Astrocyte of the hippocampus (primary cell): Measurements from ENCODE around the gene TMEM239.
"Not testable (repeated sequence)": the region's sequence is repeated elsewhere in the genome, so short reads cannot be mapped to it uniquely, and the experiment has no call there.

Experiments
- DNase-seq: peaks from one replicate; pipeline ENCODE4 v3.0.0; 2011; ENCODE audit warnings: low read depth, low spot score

Gene TMEM239

GRCh38 chr20:2816030-2816582 lies at the start of gene TMEM239:
TMEM239 (plus strand) TSS chr20:2816364; CDS start chr20:2816555, 191 bp downstream.
- no peak for DNase-seq

DNA sequence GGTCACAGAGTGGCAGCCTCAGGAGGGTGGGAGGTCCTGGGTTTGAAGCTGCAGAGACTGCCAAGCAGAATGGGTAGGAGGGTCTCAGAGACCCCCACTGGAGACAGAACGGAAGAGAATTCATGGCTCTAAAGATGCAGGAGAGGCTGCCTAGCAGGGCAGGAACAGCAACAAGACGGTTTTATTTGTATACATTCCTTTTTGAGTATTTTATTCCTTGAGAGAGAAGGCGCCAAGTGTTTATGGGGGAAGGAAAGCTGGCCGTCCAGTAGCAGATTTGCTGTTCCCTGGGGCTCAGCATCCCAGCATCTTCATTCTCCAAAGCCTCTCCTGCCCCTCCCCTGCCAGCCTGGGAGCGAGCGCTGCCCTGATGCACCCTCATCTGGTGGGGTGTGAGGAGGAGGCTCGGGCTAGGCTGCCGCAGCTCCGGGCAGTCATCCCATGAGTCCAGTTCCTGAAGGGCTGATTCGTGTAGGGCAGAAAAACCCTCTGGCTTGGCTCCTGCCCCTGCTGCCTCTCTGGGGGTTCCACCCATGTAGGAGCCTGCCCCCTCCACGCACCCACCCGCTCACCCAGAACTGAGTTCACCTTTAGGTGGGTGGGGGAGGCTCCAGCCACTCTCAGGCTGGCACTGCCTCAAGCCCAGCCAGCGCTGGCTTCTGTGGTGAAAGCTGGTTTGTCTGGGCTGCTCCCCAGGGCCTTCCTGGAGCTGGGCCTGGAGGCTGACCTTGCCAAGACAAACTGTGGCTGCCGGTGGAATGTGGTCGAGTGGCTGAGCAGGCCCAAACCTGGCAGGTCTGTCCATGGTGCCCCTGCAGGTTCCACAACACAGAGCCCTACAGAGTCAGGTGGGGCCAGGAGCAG lies 48.2 kb upstream of the TMEM239 start:
- peak; percentile 94 for DNase-seq

DNA sequence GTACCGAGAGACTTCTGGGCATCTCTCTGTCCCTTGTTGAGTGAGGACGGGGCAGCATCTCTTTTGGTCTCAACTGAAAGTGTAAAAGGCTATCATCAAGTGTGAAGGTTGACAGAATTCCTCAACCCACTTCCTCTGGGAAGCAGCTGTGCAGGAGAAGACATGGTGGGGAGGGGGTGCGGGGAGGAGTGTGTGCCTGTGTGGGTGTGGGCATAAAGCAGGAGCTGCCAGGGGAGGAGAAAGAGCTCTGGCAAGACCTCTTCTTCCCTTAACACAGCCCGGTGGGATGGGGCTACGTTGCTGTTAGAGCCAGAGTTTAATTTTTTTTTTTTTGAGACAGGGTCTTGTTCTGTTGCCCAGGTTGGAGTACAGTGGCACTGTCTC lies 47.5 kb upstream of the TMEM239 start:
- no peak for DNase-seq

GRCh38 chr20:2770091-2770490 lies 46.1 kb upstream of the TMEM239 start:
- DNase-seq: not testable (repeated sequence)

- no peak for DNase-seq
Observed at GRCh38 chr20:2771631-2772080, 44.5 kb upstream of the TMEM239 start.

DNA sequence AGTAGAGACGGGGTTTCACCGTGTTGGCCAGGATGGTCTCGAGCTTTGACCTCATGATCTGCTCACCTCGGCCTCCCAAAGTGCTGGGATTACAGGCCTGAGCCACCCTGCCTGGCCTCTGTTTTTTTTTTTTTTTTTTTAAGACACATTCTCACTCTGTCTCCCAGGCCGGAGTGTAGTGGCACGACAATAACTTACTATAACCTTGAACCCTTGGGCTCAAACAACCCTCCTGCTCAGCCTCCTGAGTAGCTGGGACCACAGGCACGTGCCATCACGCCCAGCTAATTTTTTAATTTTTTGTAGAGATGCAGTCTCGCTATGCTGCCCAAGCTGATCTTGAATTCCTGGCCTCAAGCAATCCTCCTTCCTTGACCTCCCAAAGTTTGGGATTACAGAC lies 42.4 kb upstream of the TMEM239 start:
- DNase-seq: no peak

- DNase-seq: no peak
Observed at GRCh38 chr20:2775139-2775538, 41.0 kb upstream of the TMEM239 start.

DNA sequence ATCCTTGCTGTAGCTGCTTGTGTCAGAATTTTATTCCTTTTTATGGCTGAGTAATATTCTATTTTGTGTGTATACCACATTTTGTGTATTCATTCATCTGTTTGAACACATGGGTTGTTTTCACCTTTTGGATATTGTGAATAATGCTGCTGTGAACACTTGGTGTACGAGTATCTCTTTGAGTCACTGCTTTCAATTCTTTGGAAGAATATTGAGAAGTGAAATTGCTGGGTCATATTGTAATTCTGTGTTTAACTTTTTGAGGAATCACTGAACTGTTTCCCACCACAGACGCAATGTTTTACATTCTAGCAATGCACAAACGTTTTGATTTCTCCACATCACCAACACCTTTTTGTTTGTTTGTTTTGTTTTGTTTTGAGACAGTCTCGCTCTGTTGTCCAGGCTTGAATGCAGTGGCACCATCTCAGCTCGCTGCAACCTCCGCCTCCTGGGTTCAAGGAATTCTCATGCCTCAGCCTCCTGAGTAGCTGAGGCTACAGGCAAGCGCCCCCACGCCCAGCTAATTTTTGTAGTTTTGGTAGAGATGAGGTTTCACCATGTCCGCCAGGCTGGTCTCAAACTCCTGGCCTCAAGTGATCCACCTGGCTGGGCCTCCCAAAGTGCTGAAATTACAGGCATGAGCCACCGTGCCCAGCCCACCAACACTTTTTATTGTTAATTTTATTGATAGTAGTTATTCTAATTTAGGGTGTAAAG lies 37.4 kb upstream of the TMEM239 start:
- DNase-seq: no peak

- no peak for DNase-seq
Observed at GRCh38 chr20:2780948-2781347, 35.2 kb upstream of the TMEM239 start.

GRCh38 chr20:2783908-2784566 lies 32.1 kb upstream of the TMEM239 start:
- no peak for DNase-seq

GRCh38 chr20:2793471-2793870 lies 22.7 kb upstream of the TMEM239 start:
- DNase-seq: no peak

- DNase-seq: no peak
Observed at GRCh38 chr20:2794202-2794748, 21.9 kb upstream of the TMEM239 start.

- no peak for DNase-seq
Observed at GRCh38 chr20:2794866-2795447, 21.2 kb upstream of the TMEM239 start.

DNA sequence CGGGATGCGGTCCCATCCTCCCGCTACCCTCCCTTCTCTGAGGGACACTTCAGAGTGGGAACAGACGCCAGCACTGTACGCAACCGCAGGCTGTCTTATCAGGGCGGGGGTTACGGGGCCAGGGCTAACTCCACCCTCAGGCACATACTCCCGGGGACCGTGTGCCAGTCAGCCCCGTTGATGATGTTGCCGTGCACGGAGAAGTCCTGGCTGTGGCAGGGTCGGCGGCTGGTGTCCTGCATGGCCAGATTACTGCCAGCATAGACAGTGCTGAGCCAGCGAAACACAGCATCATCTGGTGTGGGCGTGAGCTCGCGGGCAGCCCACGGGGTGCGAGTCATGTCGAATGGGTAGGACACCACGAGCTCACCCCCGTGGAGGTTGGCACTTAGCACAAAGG lies 20.7 kb upstream of the TMEM239 start:
- no peak for DNase-seq

DNA sequence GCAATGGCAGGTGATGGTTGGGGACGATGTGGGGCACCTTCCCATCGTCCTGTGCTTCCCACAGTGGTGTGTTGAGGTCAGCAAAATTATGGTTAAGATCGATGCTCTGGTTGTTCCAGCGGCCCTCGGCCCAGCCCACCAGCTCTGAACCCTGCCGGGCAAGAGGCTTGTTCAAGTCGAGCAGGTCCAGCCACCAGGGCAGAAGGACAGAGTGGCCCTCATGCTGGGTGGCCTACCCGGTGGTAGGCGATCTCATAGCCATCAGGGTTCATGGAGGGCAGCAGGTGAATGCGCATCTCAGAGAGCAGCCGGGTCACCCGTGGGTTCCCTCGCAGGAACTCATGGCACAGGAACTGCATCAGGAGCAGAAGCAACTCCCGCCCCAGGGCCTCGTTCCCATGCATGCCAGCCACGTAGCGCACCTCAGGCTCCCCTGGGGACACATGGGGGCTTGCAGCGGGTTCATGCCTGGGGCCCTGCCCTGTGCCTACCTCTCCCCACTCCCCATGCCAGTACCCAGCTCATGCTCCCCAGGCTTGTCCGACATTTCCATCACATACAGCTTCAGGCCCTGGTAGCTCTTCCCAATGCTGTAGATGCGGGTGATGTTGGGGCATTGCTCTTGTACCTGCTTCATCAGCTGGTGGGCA lies 20.0 kb upstream of the TMEM239 start:
- DNase-seq: no peak

GRCh38 chr20:2797136-2797983 lies 18.8 kb upstream of the TMEM239 start:
- no peak for DNase-seq

DNA sequence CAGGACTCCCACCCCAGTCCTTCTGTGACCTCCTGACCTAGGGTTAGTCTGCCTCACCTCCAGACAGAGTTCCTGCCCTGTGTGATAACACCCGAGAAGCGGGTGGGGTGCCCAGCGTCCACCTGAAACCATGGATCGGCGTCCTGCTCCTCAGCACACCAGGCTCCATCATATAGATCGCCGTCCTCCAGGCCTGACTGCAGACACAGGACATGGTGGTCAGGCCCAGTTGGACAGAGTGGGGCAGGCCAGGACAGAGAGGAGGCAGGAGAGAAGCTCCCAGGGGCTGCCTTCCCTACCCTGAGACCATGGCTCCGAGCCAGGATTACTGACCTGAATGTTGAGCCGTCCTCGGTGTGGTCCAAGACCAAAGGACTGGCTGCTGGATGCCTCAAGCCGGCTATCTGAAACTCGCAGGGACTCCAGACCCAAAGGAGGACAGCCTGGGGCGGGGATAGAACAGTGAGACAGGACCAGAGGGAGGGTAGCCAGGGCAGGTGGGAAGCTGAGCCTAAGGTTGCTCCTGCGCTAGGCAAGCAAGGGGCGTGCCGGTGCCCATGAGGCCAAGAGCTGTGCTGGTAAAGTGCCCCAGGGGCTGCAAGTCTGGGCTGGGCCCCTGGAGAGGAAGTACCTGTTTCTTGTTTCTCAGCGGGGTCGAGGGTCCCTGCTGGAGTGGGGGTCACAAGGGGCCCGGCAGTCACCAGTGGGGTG lies 17.9 kb upstream of the TMEM239 start:
- no peak for DNase-seq

DNA sequence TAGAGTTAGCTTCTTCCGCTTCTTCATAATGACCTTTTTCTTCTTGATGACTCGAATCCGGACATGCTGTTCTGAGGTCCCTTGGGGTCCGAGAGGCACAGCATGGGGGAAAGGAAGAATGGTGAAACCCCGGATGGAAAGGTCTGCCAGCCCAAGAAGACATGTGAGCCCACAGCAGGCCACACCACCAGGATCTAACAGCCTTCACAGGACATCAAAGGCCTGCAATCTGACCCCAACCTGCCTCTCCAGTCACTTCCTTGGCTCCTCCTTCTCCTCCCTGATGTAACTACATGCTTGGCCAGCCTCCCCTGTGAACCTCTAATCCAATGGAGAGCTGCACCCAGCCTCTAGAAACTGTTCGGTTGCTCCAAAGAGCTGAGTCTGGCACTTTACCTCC lies 17.4 kb upstream of the TMEM239 start:
- no peak for DNase-seq

- DNase-seq: no peak
Observed at GRCh38 chr20:2799271-2799670, 16.9 kb upstream of the TMEM239 start.
